CD4-positive, alpha-beta memory T cell (primary cell): ENCODE results near the gene GOLPH3. TPM values are rescaled to one million over a fixed set of nuclear protein-coding genes. Genes with fewer than 3 reads are reported as not detected.
A peak's percentile ranks its signal among the peaks of the same experiment; 100 is the strongest.

ENCODE experiments used
- CTCF ChIA-PET: fragments of 350-600 bp; sonication (Branson Sonifier 250); formaldehyde crosslinking; loops from one replicate; lab custom pipeline; 2021; ENCODE audit warnings: inconsistent platforms; ENCODE audit not compliant: partially characterized antibody; lab: Charles Lee
- POLR2A ChIA-PET: fragments of 350-600 bp; sonication (Branson Sonifier 250); formaldehyde crosslinking; loops from one replicate; lab custom pipeline; 2021; ENCODE audit not compliant: partially characterized antibody; lab: Charles Lee
- DNase-seq, 5 donors: peaks; one replicate each; pipeline versions ENCODE4 v3.0.0 to v3.0.0-alpha.2; 2020 to 2022; ENCODE audit warnings: mixed read lengths in 1 of 5
- H3K27ac ChIP-seq: one replicate; pipeline ENCODE4 v1.7.0; 2013; ENCODE audit warnings: low read depth, low read length
- H3K27me3 ChIP-seq: 2 replicates; pipeline ENCODE4 v1.7.0; 2013; ENCODE audit warnings: mild to moderate bottlenecking, low read length, moderate library complexity; ENCODE audit not compliant: insufficient read depth
- H3K36me3 ChIP-seq: 2 replicates; pipeline ENCODE4 v1.7.0; 2013; ENCODE audit warnings: mild to moderate bottlenecking, low read length, moderate library complexity; ENCODE audit not compliant: insufficient read depth
- H3K4me1 ChIP-seq: 2 replicates; pipeline ENCODE4 v1.7.0; 2013; ENCODE audit warnings: mild to moderate bottlenecking, low read length, moderate library complexity; ENCODE audit not compliant: insufficient read depth
- H3K4me3 ChIP-seq, 2 donors: one replicate each; pipeline ENCODE4 v1.7.0; 2013; ENCODE audit warnings: low read length in 2 of 2, mild to moderate bottlenecking in 1 of 2
- H3K9me3 ChIP-seq, 2 donors: one replicate each; pipeline ENCODE4 v1.7.0; 2013; ENCODE audit warnings: low read length in 2 of 2, control low read depth in 1 of 2; ENCODE audit not compliant: control insufficient read depth in 1 of 2
- H3K27ac Mint-ChIP-seq, 7 donors: one replicate each; pipeline ENCODE4 v1.8.0; 2020 to 2021; ENCODE audit warnings: mixed read lengths in 7 of 7, mild to moderate bottlenecking in 6 of 7, inconsistent platforms in 3 of 7, moderate library complexity in 3 of 7
- H3K27me3 Mint-ChIP-seq, 2 donors: one replicate each; pipeline ENCODE4 v1.8.0; 2020 to 2021; ENCODE audit warnings: mixed read lengths in 2 of 2
- H3K36me3 Mint-ChIP-seq, 2 donors: one replicate each; pipeline ENCODE4 v1.8.0; 2020 to 2021; ENCODE audit warnings: mixed read lengths in 2 of 2, inconsistent platforms in 1 of 2, mild to moderate bottlenecking in 1 of 2
- H3K4me1 Mint-ChIP-seq, 4 donors: one replicate each; pipeline ENCODE4 v1.8.0; 2020 to 2021; ENCODE audit warnings: mixed read lengths in 4 of 4, mild to moderate bottlenecking in 1 of 4
- H3K4me3 Mint-ChIP-seq, 8 donors: one replicate each; pipeline ENCODE4 v1.8.0; 2020 to 2021; ENCODE audit warnings: mixed read lengths in 8 of 8, mild to moderate bottlenecking in 7 of 8, moderate library complexity in 6 of 8, inconsistent platforms in 3 of 8
- H3K9me3 Mint-ChIP-seq, 8 donors: one replicate each; pipeline ENCODE4 v1.8.0; 2020 to 2021; ENCODE audit warnings: mixed read lengths in 8 of 8, mild to moderate bottlenecking in 5 of 8, inconsistent platforms in 3 of 8, moderate library complexity in 1 of 8
- intact Hi-C: fragments of 100-400 bp; cut with micrococcal nuclease; formaldehyde crosslinking; loops from one replicate; pipeline ENCODE4 v1.15.1; 2023
- polyA plus RNA-seq, 2 donors: library from polyadenylated mRNA; unstranded; fragments of 300-500 nt; fragmentation: Illumina TruSeq; gene quantifications; one replicate each; pipeline ENCODE4 v1.2.3, GENCODE V29; 2021
- total RNA-seq, 2 experiments: library from RNA; stranded (reverse); gene quantifications; one replicate each; pipeline ENCODE4 v1.2.3, GENCODE V29; 2021

Gene GOLPH3
- total and polyA plus RNA-seq, 4 experiments from 2014 or later = 67.4 to 107 (median 86.2) TPM

DNA sequence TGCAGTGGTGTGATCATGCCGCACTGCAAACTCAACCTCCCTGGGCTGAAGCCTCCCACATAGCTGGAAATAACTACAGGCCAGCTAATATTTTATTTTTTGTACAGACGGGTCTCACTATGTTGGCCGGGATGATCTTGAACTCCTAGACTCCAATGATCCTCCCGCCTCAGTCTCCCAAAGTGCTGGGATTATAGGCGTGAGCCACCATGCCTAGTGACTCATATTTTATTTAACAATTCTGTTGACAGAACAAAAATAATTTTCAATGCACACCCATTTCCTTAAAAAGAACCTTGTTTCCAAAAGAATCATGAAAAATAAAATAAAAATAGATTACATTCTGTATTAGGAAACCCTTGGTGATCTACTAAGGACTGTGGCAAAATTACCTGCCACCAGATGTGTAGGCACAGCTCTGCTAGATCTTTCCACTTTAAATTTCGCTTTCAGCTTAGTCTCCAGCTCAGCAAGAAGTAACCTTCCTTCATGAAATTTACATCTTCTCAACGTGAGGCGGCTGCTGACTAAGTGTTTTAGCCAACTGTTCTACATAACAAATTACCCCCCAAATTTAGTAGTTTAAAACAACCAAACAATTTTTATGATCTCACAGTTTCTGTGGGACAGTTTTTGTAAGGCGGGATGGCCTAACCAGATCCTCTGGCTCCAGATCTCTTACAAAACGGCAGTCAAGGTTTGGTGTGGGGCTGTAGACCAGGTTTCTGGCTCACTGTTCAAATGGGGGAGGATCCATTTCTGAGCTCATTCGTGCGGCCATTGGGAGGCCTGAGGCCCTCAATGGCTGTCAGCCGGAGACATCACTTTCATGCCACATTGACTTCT lies 32.6 kb upstream of the GOLPH3 start:
- Histone ChIP-seq H3K27ac (no peak overlapping the region), H3K36me3 (no peaks in the 10 kb centered on the region), H3K27me3 (no peaks in the 10 kb centered on the region), H3K4me1 (peaks cover 8% of the 10 kb centered on the region), H3K4me3 (no peak overlapping the region), H3K9me3 (no peaks in the 10 kb centered on the region)
- intact Hi-C loops = no loop called here
- ChIA-PET CTCF (interaction anchor here (1.2 kb wide), 1 partner anchor 26 kb away, joined by 5 read pairs; no protein-coding TSS in a partner anchor), POLR2A (no interaction called here)
- H3K27me3 Mint-ChIP-seq = peaks cover 3 to 8% of the 10 kb centered on the region in 2 donors
- DNase-seq = no peak
- H3K9me3 Mint-ChIP-seq = no peaks in the 10 kb centered on the region
- no peak overlapping the region for H3K4me3 Mint-ChIP-seq
- no peak overlapping the region for H3K27ac Mint-ChIP-seq
- no peaks in the 10 kb centered on the region for H3K36me3 Mint-ChIP-seq
- H3K4me1 Mint-ChIP-seq = peaks cover 4 to 16% (median 7%) of the 10 kb centered on the region in 4 donors

- H3K4me1 Mint-ChIP-seq = peaks cover 2 to 12% (median 4%) of the 10 kb centered on the region in 4 donors
- no peak overlapping the region for H3K4me3 ChIP-seq
- H3K27me3 ChIP-seq = no peaks in the 10 kb centered on the region
- H3K27ac Mint-ChIP-seq = no peak overlapping the region
- H3K27me3 Mint-ChIP-seq = peaks cover 6 to 8% of the 10 kb centered on the region in 2 donors
- H3K4me1 ChIP-seq = peaks cover 3% of the 10 kb centered on the region
- H3K36me3 Mint-ChIP-seq = no peaks in the 10 kb centered on the region
- DNase-seq = no peak
- H3K27ac ChIP-seq = no peak overlapping the region
- intact Hi-C loops = no loop called here
- H3K4me3 Mint-ChIP-seq = no peak overlapping the region
- no peaks in the 10 kb centered on the region for H3K9me3 Mint-ChIP-seq
- H3K9me3 ChIP-seq = no peaks in the 10 kb centered on the region
- ChIA-PET POLR2A (no interaction called here), CTCF (interaction anchor here (1.2 kb wide), 1 partner anchor 26 kb away, joined by 5 read pairs; no protein-coding TSS in a partner anchor)
- no peaks in the 10 kb centered on the region for H3K36me3 ChIP-seq
Measured at GRCh38 chr5:32206053-32206452, 31.9 kb upstream of the GOLPH3 start.

DNA sequence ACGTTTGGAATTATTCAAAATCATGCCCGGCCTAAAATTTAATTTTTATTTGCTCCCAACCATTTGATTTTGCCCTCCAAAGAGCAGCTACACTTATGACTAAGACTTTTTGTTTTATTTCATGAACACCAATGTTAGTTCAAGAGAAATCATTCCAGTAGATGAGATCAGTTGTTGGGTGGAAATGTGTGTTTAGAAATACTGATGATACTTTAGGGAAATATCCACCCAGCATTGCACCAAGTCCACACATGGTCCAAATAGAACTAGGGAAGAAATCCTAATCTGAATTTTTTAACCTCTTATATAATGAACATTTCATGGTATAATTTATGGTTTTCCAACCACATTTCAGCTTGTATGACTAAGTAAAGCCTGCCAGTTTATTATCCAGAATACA lies 28.3 kb upstream of the GOLPH3 start:
- H3K36me3 Mint-ChIP-seq = no peaks in the 10 kb centered on the region
- intact Hi-C loops = no loop called here
- Histone ChIP-seq H3K27ac (no peak overlapping the region), H3K9me3 (no peaks in the 10 kb centered on the region), H3K4me1 (no peaks in the 10 kb centered on the region), H3K36me3 (no peaks in the 10 kb centered on the region), H3K4me3 (no peak overlapping the region), H3K27me3 (no peaks in the 10 kb centered on the region)
- DNase-seq = no peak
- ChIA-PET POLR2A (no interaction called here), CTCF (no interaction called here)
- no peaks in the 10 kb centered on the region for H3K4me1 Mint-ChIP-seq
- H3K27ac Mint-ChIP-seq = no peak overlapping the region
- no peak overlapping the region for H3K4me3 Mint-ChIP-seq
- peaks cover 6 to 11% of the 10 kb centered on the region in 2 donors for H3K27me3 Mint-ChIP-seq
- no peaks in the 10 kb centered on the region for H3K9me3 Mint-ChIP-seq

- no peaks in the 10 kb centered on the region for H3K4me1 ChIP-seq
- Mint-ChIP-seq H3K27me3 (peaks cover 6 to 11% of the 10 kb centered on the region in 2 donors), H3K36me3 (no peaks in the 10 kb centered on the region), H3K9me3 (no peaks in the 10 kb centered on the region), H3K27ac (no peak overlapping the region), H3K4me1 (no peaks in the 10 kb centered on the region), H3K4me3 (no peak overlapping the region)
- H3K9me3 ChIP-seq = no peaks in the 10 kb centered on the region
- no peak overlapping the region for H3K27ac ChIP-seq
- no peaks in the 10 kb centered on the region for H3K36me3 ChIP-seq
- intact Hi-C loops = no loop called here
- CTCF ChIA-PET = no interaction called here
- POLR2A ChIA-PET = no interaction called here
- H3K27me3 ChIP-seq = no peaks in the 10 kb centered on the region
- H3K4me3 ChIP-seq = no peak overlapping the region
- no peak for DNase-seq
Measured at GRCh38 chr5:32201122-32201753, 27.1 kb upstream of the GOLPH3 start.

- Mint-ChIP-seq H3K27ac (no peak overlapping the region), H3K9me3 (no peaks in the 10 kb centered on the region), H3K4me3 (no peak overlapping the region), H3K36me3 (no peaks in the 10 kb centered on the region), H3K27me3 (peaks cover 7 to 11% of the 10 kb centered on the region in 2 donors), H3K4me1 (no peaks in the 10 kb centered on the region)
- POLR2A ChIA-PET = no interaction called here
- CTCF ChIA-PET = no interaction called here
- Histone ChIP-seq H3K27ac (no peak overlapping the region), H3K4me3 (no peak overlapping the region), H3K27me3 (no peaks in the 10 kb centered on the region), H3K4me1 (no peaks in the 10 kb centered on the region), H3K36me3 (no peaks in the 10 kb centered on the region), H3K9me3 (no peaks in the 10 kb centered on the region)
- DNase-seq = no peak
- intact Hi-C loops = no loop called here
Measured at GRCh38 chr5:32197032-32197431, 22.9 kb upstream of the GOLPH3 start.

- H3K36me3 ChIP-seq = no peaks in the 10 kb centered on the region
- ChIA-PET POLR2A (no interaction called here), CTCF (interaction anchor here (0.7 kb wide), 1 partner anchor 19 kb away, joined by 3 read pairs; no protein-coding TSS in a partner anchor)
- peaks cover 2 to 11% of the 10 kb centered on the region in 2 donors for H3K27me3 Mint-ChIP-seq
- no peak for DNase-seq
- no peaks in the 10 kb centered on the region for H3K36me3 Mint-ChIP-seq
- no peak overlapping the region for H3K4me3 Mint-ChIP-seq
- H3K4me3 ChIP-seq = no peak overlapping the region
- no peaks in the 10 kb centered on the region for H3K4me1 Mint-ChIP-seq
- H3K9me3 Mint-ChIP-seq = no peaks in the 10 kb centered on the region
- H3K9me3 ChIP-seq = no peaks in the 10 kb centered on the region
- H3K27me3 ChIP-seq = no peaks in the 10 kb centered on the region
- no peaks in the 10 kb centered on the region for H3K4me1 ChIP-seq
- intact Hi-C loops = no loop called here
- H3K27ac ChIP-seq = no peak overlapping the region
- peak overlapping the region in 1 of 7 donors; percentile 63 for H3K27ac Mint-ChIP-seq
Measured at GRCh38 chr5:32195265-32195664, 21.1 kb upstream of the GOLPH3 start.

DNA sequence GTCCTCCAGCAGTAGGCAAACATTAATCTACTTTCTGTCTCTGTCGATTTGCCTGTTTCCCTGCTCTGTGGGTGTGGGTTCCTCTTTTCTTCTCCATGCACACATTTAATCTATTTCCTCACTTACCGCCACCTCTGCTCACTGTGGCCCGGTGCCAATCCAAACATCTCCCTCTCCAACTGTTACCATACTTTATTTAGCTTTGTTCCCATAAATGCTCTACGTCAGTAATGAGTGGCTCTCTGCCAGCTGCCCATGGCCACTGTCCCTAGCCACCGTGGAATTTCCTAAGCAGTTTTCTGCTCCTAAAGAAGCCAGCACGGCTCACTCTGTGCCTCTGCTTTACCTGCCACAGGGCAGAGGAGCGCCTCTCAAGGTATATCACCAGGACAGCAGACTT lies 19.5 kb upstream of the GOLPH3 start:
- intact Hi-C loops = no loop called here
- Mint-ChIP-seq H3K27me3 (peaks cover 2 to 8% of the 10 kb centered on the region in 2 donors), H3K36me3 (no peaks in the 10 kb centered on the region), H3K4me3 (no peak overlapping the region), H3K9me3 (no peaks in the 10 kb centered on the region), H3K4me1 (no peaks in the 10 kb centered on the region), H3K27ac (no peak overlapping the region)
- Histone ChIP-seq H3K27ac (no peak overlapping the region), H3K9me3 (no peaks in the 10 kb centered on the region), H3K4me1 (no peaks in the 10 kb centered on the region), H3K4me3 (no peak overlapping the region), H3K36me3 (no peaks in the 10 kb centered on the region), H3K27me3 (no peaks in the 10 kb centered on the region)
- CTCF ChIA-PET = no interaction called here
- POLR2A ChIA-PET = no interaction called here
- no peak for DNase-seq
